Endothelial cell of umbilical vein (primary cell): ENCODE results near the gene ANKRD34B.

Experiments
- EZH2 ChIP-seq: IDR thresholded peaks from 2 replicates; pipeline ENCODE4 v1.6.1; 2012; ENCODE audit warnings: borderline replicate concordance, low read depth, mild to moderate bottlenecking, moderate library complexity, low read length, inconsistent platforms; ENCODE audit not compliant: severe bottlenecking
- FOS ChIP-seq: IDR thresholded peaks from 2 replicates; pipeline ENCODE4 v1.6.1; 2011; ENCODE audit warnings: mild to moderate bottlenecking, low read length, moderate library complexity, borderline replicate concordance; ENCODE audit not compliant: insufficient read depth
- GATA2 ChIP-seq: IDR thresholded peaks from 2 replicates; pipeline ENCODE4 v1.7.0; 2011; ENCODE audit warnings: low read depth, mild to moderate bottlenecking, moderate library complexity, mixed read lengths, low read length; ENCODE audit not compliant: insufficient read length, insufficient read depth
- JUN ChIP-seq: IDR thresholded peaks from 2 replicates; pipeline ENCODE4 v1.6.1; 2011; ENCODE audit warnings: borderline replicate concordance, low read depth; ENCODE audit not compliant: insufficient read length, insufficient read depth
- MYC ChIP-seq: IDR thresholded peaks from one replicate; pipeline ENCODE4 v1.6.1; 2011; ENCODE audit warnings: mild to moderate bottlenecking, low read depth, low read length
- POLR2A ChIP-seq: IDR thresholded peaks from 2 replicates; pipeline ENCODE4 v1.6.1; 2012; ENCODE audit warnings: low read depth, mild to moderate bottlenecking, control low read depth, low read length
- POLR2AphosphoS5 ChIP-seq: IDR thresholded peaks from 2 replicates; pipeline ENCODE4 v1.6.1; 2012; ENCODE audit warnings: low read depth, mild to moderate bottlenecking, control low read depth, low read length, moderate library complexity; ENCODE audit not compliant: insufficient read depth
- TF ChIP-seq, protein P1 (sequence below), 2 donors: IDR thresholded peaks; 1 replicate in 1 of 2; 2 replicates in 1 of 2; pipeline ENCODE4 v1.5.1; 2011; ENCODE audit warnings: low read length in 2 of 2, mild to moderate bottlenecking in 2 of 2, moderate library complexity in 2 of 2, control low read depth in 1 of 2, inconsistent platforms in 1 of 2, low read depth in 1 of 2; ENCODE audit not compliant: insufficient read depth in 1 of 2; ENCODE audit errors: extremely low read depth in 1 of 2
- TF ChIP-seq, protein P2 (sequence below): IDR thresholded peaks from 2 replicates; pipeline ENCODE4 v1.6.1; 2011; ENCODE audit not compliant: insufficient read depth, insufficient read length

GRCh38 chr5:80576383-80576782 is 6.3 kb upstream of the ANKRD34B start:
- TF ChIP-seq, protein P1, sequence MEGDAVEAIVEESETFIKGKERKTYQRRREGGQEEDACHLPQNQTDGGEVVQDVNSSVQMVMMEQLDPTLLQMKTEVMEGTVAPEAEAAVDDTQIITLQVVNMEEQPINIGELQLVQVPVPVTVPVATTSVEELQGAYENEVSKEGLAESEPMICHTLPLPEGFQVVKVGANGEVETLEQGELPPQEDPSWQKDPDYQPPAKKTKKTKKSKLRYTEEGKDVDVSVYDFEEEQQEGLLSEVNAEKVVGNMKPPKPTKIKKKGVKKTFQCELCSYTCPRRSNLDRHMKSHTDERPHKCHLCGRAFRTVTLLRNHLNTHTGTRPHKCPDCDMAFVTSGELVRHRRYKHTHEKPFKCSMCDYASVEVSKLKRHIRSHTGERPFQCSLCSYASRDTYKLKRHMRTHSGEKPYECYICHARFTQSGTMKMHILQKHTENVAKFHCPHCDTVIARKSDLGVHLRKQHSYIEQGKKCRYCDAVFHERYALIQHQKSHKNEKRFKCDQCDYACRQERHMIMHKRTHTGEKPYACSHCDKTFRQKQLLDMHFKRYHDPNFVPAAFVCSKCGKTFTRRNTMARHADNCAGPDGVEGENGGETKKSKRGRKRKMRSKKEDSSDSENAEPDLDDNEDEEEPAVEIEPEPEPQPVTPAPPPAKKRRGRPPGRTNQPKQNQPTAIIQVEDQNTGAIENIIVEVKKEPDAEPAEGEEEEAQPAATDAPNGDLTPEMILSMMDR (IDR thresholded peaks at IDR 0.05; ENCODE audit: extremely low read depth in 1 of 2, insufficient read depth in 1 of 2, low read depth in 1 of 2, low read length in 2 of 2): no peak
- TF ChIP-seq POLR2A (no peak), FOS (no peak), POLR2AphosphoS5 (no peak), EZH2 (no peak), MYC (no peak), JUN (no peak), GATA2 (no peak)
- TF ChIP-seq, protein P2, sequence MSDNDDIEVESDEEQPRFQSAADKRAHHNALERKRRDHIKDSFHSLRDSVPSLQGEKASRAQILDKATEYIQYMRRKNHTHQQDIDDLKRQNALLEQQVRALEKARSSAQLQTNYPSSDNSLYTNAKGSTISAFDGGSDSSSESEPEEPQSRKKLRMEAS: no peak
